HG03095 (cell line): ENCODE data around the gene PLXDC1.
"Not testable (repeated sequence)": the region's sequence is repeated elsewhere in the genome, so short reads cannot be mapped to it uniquely, and the experiment has no call there.

ENCODE experiments used
- ATAC-seq: cut with Tn5 transposase; IDR thresholded peaks from one replicate; pipeline ENCODE4 v1.9.1; 2021; ENCODE audit warnings: moderate library complexity; ENCODE audit not compliant: unreplicated experiment

Gene PLXDC1

GRCh38 chr17:39071573-39071972, 79.9 kb downstream of the PLXDC1 start:
- ATAC-seq: no peak

- ATAC-seq: no peak
Measured at GRCh38 chr17:39069114-39069756, 82.2 kb downstream of the PLXDC1 start.

- no peak for ATAC-seq
Measured at GRCh38 chr17:39064819-39065218, 86.6 kb downstream of the PLXDC1 start.

GRCh38 chr17:39064374-39064773, 87.1 kb downstream of the PLXDC1 start:
- ATAC-seq: no peak

GRCh38 chr17:39063681-39064069, 87.8 kb downstream of the PLXDC1 start:
- ATAC-seq: no peak

GRCh38 chr17:39062846-39063680, 88.4 kb downstream of the PLXDC1 start:
- ATAC-seq: no peak

- no peak for ATAC-seq
Measured at GRCh38 chr17:39058524-39058923, 92.9 kb downstream of the PLXDC1 start.

GRCh38 chr17:39057701-39058206, 93.7 kb downstream of the PLXDC1 start:
- ATAC-seq: no peak

GRCh38 chr17:39054111-39054645, 97.3 kb downstream of the PLXDC1 start:
- no peak for ATAC-seq

- ATAC-seq: not testable (repeated sequence)
Measured at GRCh38 chr17:39052423-39052822, 99.0 kb downstream of the PLXDC1 start.

GRCh38 chr17:39051001-39051585, 100.3 kb downstream of the PLXDC1 start:
- no peak for ATAC-seq

- ATAC-seq: no peak
Measured at GRCh38 chr17:39045948-39046679, 105.3 kb downstream of the PLXDC1 start.

GRCh38 chr17:39036009-39036408, 115.4 kb downstream of the PLXDC1 start:
- ATAC-seq: no peak

GRCh38 chr17:39035578-39035977, 115.9 kb downstream of the PLXDC1 start:
- not testable (repeated sequence) for ATAC-seq

GRCh38 chr17:39028690-39029089, 122.7 kb downstream of the PLXDC1 start:
- no peak for ATAC-seq

GRCh38 chr17:39027455-39028035, 123.9 kb downstream of the PLXDC1 start:
- ATAC-seq: no peak

- no peak for ATAC-seq
Measured at GRCh38 chr17:39026980-39027451, 124.4 kb downstream of the PLXDC1 start.

GRCh38 chr17:39026346-39026745, 125.1 kb downstream of the PLXDC1 start:
- not testable (repeated sequence) for ATAC-seq

- ATAC-seq: no peak
Measured at GRCh38 chr17:39022924-39023323, 128.5 kb downstream of the PLXDC1 start.

GRCh38 chr17:39020037-39020436, 131.4 kb downstream of the PLXDC1 start:
- not testable (repeated sequence) for ATAC-seq
